Vagina (tissue), 2 donors: ENCODE results near the gene SPIRE2.

Experiments used
- POLR2A ChIP-seq, 2 donors: fragments of 450-650 bp; IDR thresholded peaks; one replicate each; pipeline ENCODE4 v1.6.1; 2017; ENCODE audit warnings: antibody characterized with exemption in 2 of 2, mild to moderate bottlenecking in 2 of 2, moderate library complexity in 2 of 2
- TF ChIP-seq, protein P1 (sequence below), 3 experiments: fragments of 450-650 bp in 2 of 3; fragments of 200-600 bp in 1 of 3; sonication (generic) in 1 of 3; IDR thresholded peaks; one replicate each; pipeline ENCODE4 v1.5.1; 2017 to 2019; ENCODE audit warnings: antibody characterized with exemption in 3 of 3, mild to moderate bottlenecking in 2 of 3, moderate library complexity in 2 of 3

GRCh38 chr16:89870440-89870839, 42.2 kb downstream of the SPIRE2 start:
- TF ChIP-seq, protein P1, sequence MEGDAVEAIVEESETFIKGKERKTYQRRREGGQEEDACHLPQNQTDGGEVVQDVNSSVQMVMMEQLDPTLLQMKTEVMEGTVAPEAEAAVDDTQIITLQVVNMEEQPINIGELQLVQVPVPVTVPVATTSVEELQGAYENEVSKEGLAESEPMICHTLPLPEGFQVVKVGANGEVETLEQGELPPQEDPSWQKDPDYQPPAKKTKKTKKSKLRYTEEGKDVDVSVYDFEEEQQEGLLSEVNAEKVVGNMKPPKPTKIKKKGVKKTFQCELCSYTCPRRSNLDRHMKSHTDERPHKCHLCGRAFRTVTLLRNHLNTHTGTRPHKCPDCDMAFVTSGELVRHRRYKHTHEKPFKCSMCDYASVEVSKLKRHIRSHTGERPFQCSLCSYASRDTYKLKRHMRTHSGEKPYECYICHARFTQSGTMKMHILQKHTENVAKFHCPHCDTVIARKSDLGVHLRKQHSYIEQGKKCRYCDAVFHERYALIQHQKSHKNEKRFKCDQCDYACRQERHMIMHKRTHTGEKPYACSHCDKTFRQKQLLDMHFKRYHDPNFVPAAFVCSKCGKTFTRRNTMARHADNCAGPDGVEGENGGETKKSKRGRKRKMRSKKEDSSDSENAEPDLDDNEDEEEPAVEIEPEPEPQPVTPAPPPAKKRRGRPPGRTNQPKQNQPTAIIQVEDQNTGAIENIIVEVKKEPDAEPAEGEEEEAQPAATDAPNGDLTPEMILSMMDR (IDR thresholded peaks at IDR 0.05), result no peak
- no peak for TF ChIP-seq POLR2A (IDR thresholded peaks at IDR 0.05)
